A673 (cell line): ENCODE results near the gene C1QTNF8. TPM values are rescaled to one million over a fixed set of nuclear protein-coding genes. Genes with fewer than 3 reads are reported as not detected.

Source experiments
- BruUV-seq: library from RNA; stranded (reverse); fragments of 400-500 nt; replicated peaks from 2 replicates; lab custom pipeline; 2021; lab: Mats Ljungman, UMichigan
- CTCF ChIA-PET: fragments of 300-600 bp; sonication (Branson Sonifier 250); formaldehyde crosslinking; loops from one replicate; lab custom pipeline; 2022; ENCODE audit warnings: antibody characterized with exemption; lab: Charles Lee
- POLR2A ChIA-PET: fragments of 300-600 bp; sonication (Branson Sonifier 250); formaldehyde crosslinking; loops from one replicate; lab custom pipeline; 2022; ENCODE audit warnings: antibody characterized with exemption; ENCODE audit not compliant: low non-redundant PET; lab: Charles Lee
- DNase-seq: peaks from one replicate; pipeline ENCODE4 v3.0.0-alpha.2; 2015; ENCODE audit warnings: low spot score
- H3K27ac ChIP-seq: fragments of 200-600 bp; sonication (generic); 2 replicates; pipeline ENCODE4 v1.5.1; 2016; ENCODE audit warnings: mixed run types, low read depth, mild to moderate bottlenecking, mixed read lengths, antibody characterized with exemption, low read length; ENCODE audit not compliant: poor library complexity, severe bottlenecking
- H3K27me3 ChIP-seq: fragments of 200-600 bp; sonication (generic); replicated peaks from 2 replicates; pipeline ENCODE4 v1.6.1; 2017; ENCODE audit warnings: mixed run types, low read depth, mild to moderate bottlenecking, mixed read lengths, antibody characterized with exemption, low read length; ENCODE audit not compliant: insufficient read depth, poor library complexity
- H3K36me3 ChIP-seq: fragments of 200-600 bp; sonication (generic); 2 replicates; pipeline ENCODE4 v1.6.1; 2016; ENCODE audit warnings: mixed run types, mild to moderate bottlenecking, mixed read lengths, antibody characterized with exemption, low read length; ENCODE audit not compliant: insufficient read depth, poor library complexity, severe bottlenecking
- H3K4me1 ChIP-seq: fragments of 200-600 bp; sonication (generic); 2 replicates; pipeline ENCODE4 v1.6.1; 2017; ENCODE audit warnings: mixed run types, mild to moderate bottlenecking, mixed read lengths, antibody characterized with exemption, low read length; ENCODE audit not compliant: insufficient read depth, poor library complexity, severe bottlenecking
- H3K4me3 ChIP-seq: fragments of 200-600 bp; sonication (generic); 2 replicates; pipeline ENCODE4 v1.5.1; 2016; ENCODE audit warnings: low read depth, mixed run types, mild to moderate bottlenecking, mixed read lengths, low read length; ENCODE audit not compliant: poor library complexity, severe bottlenecking
- H3K9me3 ChIP-seq: fragments of 200-600 bp; sonication (generic); 2 replicates; pipeline ENCODE4 v1.6.1; 2016; ENCODE audit warnings: mixed run types, low read depth, mild to moderate bottlenecking, mixed read lengths, antibody characterized with exemption, low read length; ENCODE audit not compliant: poor library complexity, severe bottlenecking
- CTCF ChIP-seq: fragments of 300-800, 200-600 bp; sonication (generic); conservative IDR thresholded peaks from 2 replicates; pipeline ENCODE4 v1.5.1; 2017; ENCODE audit warnings: low read depth, mild to moderate bottlenecking, antibody characterized with exemption, low read length, moderate library complexity, mixed read lengths
- EZH2 ChIP-seq: fragments of 200-600 bp; sonication (generic); IDR thresholded peaks from 2 replicates; pipeline ENCODE4 v1.6.1; 2017; ENCODE audit warnings: borderline replicate concordance, low read depth, mild to moderate bottlenecking, mixed read lengths, antibody characterized with exemption, low read length; ENCODE audit not compliant: poor library complexity, severe bottlenecking
- intact Hi-C: fragments of 100-400 bp; cut with micrococcal nuclease; formaldehyde crosslinking; loops from one replicate; pipeline ENCODE4 v1.10.0; 2022; ENCODE audit not compliant: unreplicated experiment
- total RNA-seq: library from RNA; stranded (reverse); gene quantifications from 2 replicates; pipeline ENCODE4 v1.2.3, GENCODE V29; 2021

C1QTNF8 gene
- total RNA-seq, 1 experiment from 2014 or later: not detected

GRCh38 chr16:1082952-1083675 is 12.9 kb downstream of the C1QTNF8 start:
- Histone ChIP-seq H3K27me3 (peaks cover 5% of the 10 kb centered on the region), H3K36me3 (no peaks in the 10 kb centered on the region), H3K27ac (no peak overlapping the region), H3K4me3 (no peak overlapping the region), H3K4me1 (peaks cover 6% of the 10 kb centered on the region), H3K9me3 (no peaks in the 10 kb centered on the region)
- intact Hi-C loops: no loop called here
- DNase-seq: no peak
- no peak for TF ChIP-seq CTCF
- TF ChIP-seq EZH2: no peak
- POLR2A ChIA-PET: no interaction called here
- BruUV-seq: no TSS peak
- CTCF ChIA-PET: no interaction called here

GRCh38 chr16:1082266-1082951 is 13.6 kb downstream of the C1QTNF8 start:
- Histone ChIP-seq H3K4me3 (no peak overlapping the region), H3K27ac (no peak overlapping the region), H3K27me3 (no peaks in the 10 kb centered on the region), H3K36me3 (no peaks in the 10 kb centered on the region), H3K4me1 (peaks cover 6% of the 10 kb centered on the region), H3K9me3 (no peaks in the 10 kb centered on the region)
- BruUV-seq: no TSS peak
- DNase-seq: no peak
- ChIA-PET POLR2A (no interaction called here), CTCF (no interaction called here)
- intact Hi-C loops: no loop called here
- TF ChIP-seq EZH2 (no peak), CTCF (no peak)

GRCh38 chr16:1081734-1082265 is 14.2 kb downstream of the C1QTNF8 start:
- Histone ChIP-seq H3K36me3 (no peaks in the 10 kb centered on the region), H3K4me3 (no peak overlapping the region), H3K27me3 (no peaks in the 10 kb centered on the region), H3K27ac (no peak overlapping the region), H3K4me1 (peaks cover 6% of the 10 kb centered on the region), H3K9me3 (no peaks in the 10 kb centered on the region)
- BruUV-seq: no TSS peak
- intact Hi-C loops: no loop called here
- TF ChIP-seq EZH2 (no peak), CTCF (no peak)
- no peak for DNase-seq
- POLR2A ChIA-PET: no interaction called here
- CTCF ChIA-PET: no interaction called here
